ENCODE measurements around the gene CASP5.

DNA sequence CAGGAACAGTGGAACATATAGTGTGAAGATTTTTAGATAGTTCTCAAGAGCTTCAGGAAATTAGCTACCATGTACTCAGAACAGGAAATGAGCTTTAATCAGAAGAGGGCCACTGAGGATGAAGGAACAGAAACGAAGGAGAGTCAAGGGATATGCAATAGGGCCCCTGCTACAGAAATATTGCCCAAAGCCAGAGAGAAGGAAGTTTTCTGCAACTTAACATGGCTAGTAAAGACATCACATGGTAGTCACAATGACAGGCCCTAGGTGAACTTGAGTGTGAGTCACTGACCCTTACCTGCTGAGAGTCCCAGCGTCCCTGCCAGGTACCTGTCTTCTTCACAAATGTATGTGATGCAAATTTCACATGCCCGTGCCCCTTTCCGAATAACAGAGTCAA is 47.3 kb upstream of the CASP5 start:
- TF ChIP-seq, protein P1, sequence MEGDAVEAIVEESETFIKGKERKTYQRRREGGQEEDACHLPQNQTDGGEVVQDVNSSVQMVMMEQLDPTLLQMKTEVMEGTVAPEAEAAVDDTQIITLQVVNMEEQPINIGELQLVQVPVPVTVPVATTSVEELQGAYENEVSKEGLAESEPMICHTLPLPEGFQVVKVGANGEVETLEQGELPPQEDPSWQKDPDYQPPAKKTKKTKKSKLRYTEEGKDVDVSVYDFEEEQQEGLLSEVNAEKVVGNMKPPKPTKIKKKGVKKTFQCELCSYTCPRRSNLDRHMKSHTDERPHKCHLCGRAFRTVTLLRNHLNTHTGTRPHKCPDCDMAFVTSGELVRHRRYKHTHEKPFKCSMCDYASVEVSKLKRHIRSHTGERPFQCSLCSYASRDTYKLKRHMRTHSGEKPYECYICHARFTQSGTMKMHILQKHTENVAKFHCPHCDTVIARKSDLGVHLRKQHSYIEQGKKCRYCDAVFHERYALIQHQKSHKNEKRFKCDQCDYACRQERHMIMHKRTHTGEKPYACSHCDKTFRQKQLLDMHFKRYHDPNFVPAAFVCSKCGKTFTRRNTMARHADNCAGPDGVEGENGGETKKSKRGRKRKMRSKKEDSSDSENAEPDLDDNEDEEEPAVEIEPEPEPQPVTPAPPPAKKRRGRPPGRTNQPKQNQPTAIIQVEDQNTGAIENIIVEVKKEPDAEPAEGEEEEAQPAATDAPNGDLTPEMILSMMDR (IDR thresholded peaks at IDR 0.05; ENCODE audit: insufficient read depth, low read length, poor library complexity, severe bottlenecking) = no peak
- no peak for TF ChIP-seq EZH2phosphoT487 (conservative IDR thresholded peaks at IDR 0.05; ENCODE audit: low read length)

Data from SU-DHL-6 (cell line).